ENCODE data around the gene PKIG.

The PKIG gene

DNA sequence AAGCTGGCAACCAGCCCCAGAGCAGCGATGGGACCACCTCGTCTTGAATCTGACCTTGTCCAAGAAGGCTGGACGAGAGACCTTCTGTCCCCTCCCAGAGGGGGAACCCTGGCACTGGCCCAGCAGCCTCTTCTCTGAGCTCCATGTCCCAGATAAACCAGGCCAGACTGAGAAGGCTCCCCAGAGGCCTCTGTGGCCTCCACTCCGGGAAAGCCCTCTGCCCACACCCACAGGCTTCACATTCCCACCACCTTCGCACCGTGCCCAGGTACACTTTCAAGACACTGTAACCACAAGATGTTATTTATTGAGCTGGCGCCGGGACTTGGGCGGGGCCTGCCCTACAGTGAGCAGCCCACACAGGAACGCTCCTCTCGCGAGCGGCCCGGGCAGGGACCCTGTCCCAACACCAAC is 35.9 kb downstream of the PKIG start:
- DNase-seq = no peak

DNA sequence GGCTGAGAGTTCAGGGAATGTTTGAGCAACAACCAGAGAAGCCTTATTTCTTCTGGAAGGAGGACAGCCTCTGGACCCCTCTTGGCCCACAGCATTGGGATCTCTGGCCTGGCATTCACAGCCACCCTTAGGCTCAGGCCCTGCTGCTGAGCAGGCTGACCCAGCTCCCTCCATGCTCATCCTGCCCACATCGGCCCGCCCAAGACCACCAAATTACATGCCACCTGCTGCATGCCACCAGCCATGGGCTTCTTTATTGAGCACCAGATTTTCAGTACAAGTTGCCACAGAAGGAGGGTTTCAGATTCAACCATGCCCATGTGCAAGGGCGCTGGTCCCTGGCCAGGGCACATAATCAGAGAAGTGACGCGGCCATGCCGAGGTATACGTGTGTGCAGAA is 36.9 kb downstream of the PKIG start:
- no peak for DNase-seq

DNA sequence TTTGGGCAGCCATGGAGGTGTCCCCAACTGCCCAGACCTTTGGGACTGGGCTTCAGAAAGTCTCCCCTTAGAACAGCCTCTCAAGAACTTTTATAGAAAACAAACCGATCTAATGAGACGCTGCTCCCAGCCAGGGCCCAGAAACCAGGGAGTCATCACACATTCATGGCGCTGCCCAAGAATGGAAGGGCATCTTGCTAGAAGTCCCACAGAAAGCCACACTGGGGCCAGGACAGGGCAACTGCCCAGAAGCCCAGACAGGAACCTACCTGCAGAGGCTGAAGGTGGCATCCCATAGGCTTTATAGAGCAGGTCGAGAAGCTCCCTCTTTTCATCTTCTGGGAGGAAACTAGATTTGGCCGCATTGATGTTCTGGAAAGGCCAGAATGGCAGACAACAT is 37.7 kb downstream of the PKIG start:
- DNase-seq = no peak

DNA sequence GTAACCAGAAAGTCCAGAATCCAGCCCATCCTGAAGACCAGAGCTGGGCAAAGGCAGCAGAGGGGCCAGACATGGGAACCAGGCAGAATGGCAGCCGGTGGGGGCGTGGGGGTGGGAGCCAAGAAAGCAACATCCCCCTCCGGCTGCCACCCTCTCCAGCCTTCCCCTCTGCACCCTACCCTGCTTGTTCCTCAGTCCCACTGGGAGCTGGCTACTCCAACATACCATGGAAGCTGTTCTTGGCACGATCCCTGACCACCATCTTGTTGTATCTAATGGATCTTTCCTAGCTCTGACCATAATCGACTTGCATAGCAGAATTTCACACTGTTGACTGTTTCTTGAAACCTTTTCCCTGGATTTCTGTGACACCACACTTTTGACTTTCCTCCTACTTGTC is 38.9 kb downstream of the PKIG start:
- no peak for DNase-seq

DNA sequence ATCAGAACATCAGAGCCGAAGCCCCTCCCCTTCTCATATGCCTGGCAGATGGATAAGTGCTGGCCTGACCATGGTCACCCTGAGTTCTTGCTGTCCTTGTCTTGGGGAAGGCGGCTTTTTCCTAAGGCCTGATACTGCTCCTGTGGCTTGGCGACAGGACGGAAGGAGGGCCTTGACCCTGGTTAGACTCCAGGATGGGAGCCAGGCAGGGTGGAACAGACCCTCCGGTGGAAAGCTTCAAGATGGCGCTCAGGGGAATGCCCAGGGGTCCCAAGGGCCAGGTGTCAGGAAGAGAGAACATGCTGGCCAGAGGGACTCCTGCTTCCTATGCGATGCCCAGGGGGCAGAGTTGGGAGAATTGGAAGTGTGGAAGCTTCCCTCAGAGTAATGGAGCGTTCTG is 39.6 kb downstream of the PKIG start:
- DNase-seq = no peak

DNA sequence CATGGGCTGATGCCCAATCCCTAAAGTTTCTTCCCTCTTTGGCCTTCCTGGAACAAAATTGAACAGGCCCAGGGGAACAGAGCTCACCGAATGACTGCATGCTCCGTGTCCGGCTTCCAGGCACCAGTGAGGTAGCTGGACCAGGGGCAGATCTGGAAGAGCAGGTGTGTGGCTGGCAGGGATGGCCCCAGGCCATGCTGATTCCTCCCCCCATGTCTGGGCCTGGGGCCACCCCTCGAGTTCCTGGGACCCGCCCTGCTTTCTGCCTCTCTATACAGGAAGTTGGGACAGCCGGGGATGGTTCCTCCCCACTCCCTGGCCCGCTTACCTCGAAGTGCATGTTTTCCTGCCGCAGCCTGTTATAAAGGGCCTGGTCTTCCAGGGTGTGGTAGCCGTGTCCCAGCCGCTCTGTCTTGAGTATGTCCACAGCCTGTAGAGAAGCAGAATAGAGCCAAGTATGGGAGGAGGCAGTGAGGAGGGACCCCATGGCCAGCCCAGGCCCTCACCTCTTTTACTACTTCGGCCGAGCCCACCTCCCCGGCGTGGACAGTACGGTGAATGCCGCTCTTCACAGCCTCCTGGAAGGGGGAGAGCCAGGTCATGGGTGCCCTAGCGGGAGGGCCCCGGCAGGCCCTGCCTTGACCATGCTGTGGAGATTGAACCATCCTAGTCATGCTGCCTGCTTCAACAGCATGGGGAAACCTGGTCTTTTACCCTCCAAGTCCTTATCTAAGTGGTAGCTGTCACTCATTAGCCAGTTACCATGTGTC is 40.3 kb downstream of the PKIG start:
- DNase-seq = no peak

DNA sequence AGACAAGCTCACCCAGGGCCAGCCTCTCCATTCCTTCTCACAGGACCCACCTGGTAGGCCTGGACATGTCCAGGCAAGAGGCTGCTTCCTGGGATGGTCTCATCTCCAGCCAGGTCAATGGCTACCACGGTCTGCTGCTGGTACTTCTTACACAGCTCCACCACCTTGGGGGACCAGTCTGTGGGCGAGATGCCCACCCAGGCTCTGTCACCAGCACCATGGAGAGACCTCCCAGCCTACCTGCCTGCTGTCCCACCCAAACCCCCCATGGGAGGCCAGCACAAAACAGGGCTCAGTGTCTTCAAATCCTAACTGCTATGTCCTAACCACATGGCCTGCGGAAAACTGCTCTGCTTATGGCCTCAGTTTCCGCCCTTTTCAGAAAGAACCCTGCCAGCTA is 41.8 kb downstream of the PKIG start:
- DNase-seq = no peak

DNA sequence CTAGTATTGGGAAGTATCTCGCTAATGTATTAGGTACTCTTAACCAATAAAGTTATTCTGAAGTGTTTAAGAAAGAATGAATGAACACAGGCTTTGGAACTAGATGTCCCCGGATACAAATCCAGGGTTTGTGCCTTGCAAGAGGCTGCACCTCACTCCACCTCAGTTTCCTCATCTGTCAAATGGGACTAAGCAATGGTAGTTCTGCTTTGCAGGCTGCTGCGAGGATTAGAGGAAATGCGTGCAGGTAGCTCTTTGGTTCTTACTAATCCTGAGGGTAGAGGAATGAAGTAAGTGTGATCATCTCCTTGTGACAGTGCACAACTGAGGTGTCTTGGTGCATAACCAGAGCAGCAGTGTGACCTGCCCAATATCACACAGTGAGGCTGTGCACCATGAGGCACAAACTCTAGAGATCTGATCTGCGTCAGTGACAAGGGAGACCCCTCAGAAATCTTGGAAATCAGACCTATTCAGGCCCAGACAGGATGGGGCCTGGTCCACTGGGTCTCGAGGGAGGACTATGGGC is 42.4 kb downstream of the PKIG start:
- DNase-seq = no peak

DNA sequence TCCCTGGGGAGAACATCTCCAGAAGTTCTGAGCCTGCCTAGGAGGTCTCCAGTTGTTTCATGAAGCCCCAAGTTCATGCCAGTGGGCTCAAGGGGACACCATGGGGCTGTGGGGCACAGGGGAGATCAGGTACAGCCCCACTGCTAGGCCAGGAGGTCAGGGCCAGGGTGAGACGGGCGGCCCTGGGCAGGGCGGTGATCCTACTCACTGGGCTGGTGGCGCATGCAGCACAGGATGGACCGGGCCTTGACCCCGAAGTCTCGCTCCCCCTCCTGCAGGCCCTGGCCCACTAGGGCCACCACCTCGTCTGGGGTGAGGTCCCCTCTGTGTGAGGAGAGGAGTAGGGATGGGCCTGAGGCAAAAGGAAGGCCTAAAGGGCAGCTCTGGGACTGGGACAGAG is 43.0 kb downstream of the PKIG start:
- DNase-seq = no peak

DNA sequence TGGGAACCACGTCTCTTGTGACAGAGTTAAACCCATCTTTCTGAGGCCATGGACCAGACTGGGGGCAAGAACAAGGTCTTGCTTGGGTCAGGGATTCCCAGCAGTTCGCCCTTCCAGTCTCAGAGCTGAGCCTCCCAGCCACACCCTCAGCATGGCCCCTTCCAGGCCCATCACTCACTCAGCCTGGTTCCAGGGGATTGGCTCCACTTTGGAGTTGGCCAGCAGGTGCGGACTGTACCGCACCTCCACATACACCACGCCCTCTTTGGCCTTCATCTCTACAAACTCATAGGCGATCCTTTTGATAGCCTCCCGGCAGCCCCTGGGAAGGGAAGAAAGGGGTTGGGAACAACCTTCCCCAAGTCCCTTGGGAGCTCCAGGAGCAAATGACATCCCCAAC is 43.9 kb downstream of the PKIG start:
- DNase-seq = no peak

DNA sequence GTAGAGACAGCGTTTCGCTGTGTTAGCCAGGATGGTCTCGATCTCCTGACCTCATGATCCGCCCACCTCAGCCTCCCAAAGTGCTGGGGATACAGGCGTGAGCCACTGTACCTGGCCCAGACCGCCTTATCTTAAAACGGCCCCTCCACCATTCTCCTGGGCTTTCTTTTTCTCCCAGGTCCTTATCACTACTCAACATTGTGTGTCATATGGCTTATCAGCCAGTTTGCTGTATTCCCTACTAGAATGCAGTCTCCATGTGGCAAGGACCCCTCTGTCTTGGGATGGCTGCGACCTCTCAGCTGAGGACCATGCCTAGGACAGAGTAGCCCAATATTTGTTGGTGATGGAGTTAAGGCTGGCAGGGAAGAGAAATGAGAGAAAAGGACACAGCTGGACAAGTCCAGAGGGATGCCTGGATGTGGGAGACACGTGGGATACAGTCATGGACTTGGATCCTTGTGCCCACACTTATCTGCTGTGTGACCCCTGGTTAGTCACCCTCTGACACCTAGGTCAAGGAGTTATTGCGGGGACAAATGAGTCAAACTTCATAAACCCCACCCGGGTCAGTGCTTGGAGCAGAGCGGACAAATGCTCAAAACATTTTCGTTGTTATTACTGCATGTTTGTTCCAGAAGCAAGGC is 45.1 kb downstream of the PKIG start:
- DNase-seq = no peak

DNA sequence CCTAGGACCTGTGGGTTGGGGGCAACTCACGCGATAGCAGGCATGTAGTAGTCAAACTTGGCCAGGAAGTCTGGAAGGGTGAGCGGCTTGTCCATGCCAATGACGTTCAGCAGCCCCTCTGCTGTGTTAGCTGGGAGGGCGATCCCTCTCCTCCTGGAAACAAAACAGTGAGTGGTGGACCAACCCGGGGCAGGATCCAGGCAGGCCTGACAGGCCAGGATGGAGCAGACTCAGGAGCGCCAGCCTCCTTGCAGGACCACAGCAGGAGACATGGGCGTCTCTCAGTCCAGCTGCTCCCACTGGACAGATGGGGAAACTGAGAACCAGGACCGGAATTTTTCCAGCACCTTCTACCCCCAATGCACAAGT is 46.6 kb downstream of the PKIG start:
- no peak for DNase-seq

DNA sequence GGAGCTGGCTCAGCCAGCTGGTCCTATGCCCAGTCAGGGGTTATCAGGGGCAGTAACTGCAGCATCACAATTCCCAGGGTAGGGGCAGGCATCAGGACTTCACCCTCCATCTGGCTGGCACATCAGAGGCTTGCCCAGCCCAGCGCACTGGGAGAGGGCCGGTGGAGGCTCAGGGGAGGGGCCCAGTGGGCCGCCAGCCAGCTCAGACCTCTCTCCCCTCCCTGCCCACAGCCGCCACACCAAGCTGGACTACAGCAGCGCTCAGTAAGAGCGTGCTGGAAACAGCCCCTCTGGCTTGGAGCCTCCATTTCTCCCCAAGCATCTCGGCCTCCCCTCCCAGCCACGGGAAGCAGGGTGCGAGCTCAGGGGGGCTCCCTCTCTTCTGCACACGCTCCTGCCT is 47.2 kb downstream of the PKIG start:
- no peak for DNase-seq

DNA sequence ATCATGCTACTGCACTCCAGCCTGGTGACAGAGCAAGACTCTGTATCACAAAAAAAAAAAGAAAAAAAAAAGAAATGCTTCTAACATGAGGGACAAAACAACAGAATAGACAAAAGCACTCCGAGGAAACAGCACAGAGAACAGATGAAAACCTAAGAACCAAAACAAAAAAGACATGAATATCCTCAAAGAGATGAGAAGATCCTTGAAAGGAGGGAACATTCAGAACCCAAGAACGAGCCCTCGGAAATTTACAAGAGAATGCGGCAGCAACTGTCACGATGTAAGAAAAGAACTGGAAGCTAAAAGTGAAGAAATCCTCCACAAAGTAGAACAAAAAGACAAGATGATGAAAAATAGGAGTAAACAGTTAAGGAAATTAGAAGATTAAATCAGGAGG is 47.9 kb downstream of the PKIG start:
- DNase-seq = no peak

DNA sequence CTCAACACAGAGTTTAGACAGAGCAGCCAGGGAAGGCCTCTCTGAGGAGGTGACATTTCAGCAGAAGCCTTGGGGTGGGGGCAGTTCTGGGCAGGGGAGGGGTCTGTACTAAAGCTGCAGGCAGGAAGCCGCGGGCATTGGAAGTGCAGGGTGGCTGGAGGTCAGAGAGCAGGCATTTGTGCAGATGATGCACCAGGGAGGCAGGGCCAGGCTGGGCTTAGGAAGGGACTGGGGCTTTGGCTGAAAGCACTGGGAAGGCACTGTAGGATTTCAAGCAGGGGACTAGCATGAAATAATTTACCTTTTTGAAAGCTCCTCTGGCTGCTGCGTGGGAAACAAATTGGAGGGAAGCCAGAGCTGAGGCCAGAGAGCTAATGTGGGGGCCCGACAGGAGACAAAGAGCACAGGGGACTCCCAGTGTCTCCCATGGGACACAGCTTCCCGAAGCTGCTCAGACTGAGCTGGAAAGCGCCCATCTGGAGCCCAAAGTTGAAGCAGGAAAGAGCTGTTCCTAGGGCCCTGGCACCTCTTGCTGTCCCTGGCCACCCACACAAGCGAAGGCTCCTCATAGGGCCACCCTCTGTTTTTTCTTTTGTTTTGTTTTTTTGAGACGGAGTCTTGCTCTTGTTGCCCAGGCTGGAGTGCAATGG is 49.8 kb downstream of the PKIG start:
- no peak for DNase-seq

DNA sequence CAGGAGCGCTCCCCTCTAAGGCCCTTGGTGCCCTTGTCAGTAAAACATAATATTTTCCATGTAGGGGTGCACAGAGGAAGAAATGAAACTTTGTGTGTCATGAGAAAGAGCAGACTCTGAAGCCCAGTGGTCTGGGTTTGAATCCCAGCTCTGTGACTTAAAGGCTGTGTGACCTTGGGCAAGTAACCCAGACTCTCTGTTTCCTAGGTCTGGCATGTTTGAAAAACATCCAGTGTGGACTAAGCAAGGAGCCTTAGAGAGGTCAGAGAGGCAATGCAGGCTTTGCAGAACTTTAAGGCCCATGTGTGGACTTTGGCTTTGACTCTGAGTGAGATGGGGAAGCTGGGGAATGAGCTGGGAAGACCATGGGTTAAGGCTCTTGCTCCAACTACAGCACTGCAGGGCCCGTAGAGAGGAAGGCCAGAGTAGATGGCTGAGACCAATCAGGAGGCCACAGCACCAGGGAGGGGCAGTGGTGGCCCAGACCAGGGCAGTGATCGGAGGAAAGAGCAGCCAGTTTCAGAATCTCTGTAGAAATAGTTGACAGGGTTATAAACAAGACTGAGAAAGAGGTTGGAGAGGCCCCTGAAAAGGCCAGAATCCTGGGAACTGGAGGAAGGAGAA is 50.9 kb downstream of the PKIG start:
- no peak for DNase-seq

DNA sequence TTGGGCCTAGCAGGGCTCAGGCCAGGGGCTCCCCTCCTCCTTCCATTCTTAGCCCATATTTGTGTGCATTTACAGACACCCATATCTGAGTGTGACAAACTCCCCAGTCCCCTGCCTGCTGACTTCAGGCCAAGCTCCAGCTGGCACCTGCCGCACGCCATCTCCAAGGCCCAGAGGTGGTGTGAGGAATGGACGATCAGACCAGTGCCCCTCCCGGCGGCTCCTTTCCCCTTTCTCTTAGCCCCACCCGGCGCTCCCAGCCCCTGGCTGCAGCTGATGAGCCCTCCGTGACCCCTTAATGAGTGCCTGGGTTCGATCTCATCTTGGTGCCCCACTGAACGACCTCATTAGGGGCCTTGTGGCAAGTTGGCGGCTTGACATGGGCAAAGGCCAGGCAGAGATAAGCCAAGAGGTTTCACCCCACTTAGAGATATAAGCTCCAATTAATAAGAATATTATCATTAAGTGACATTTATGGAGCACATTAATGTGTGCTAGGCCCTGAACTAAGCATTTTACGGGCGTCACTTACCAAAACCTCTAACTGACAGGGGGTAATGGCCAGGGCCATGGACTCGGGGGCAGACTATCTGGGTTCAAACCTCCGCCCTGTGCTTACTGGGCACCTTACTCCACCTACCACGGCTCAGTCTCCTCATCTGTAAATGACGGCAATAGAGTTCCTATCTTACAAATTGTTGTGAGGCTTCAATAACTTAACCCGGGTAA is 51.7 kb downstream of the PKIG start:
- no peak for DNase-seq

DNA sequence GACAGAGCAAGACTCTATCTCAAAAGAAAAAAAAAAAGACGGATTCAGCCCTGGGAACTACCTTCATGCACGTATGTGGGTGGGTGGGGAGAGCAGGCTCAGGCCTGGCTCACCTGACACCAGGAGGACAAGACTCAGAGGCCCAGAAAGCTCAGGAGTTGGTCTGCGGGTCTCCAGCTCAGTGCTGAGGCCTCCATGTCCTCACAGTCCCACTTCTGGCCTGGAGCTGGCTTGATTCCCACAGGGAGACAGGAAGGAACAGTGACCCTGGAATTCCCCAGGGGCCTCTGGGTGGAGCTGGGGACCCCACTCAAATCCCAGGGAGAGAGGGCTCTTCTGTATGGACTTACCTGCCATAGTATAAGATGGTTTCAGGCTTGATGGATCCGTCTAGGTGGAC is 53.5 kb downstream of the PKIG start:
- no peak for DNase-seq

DNA sequence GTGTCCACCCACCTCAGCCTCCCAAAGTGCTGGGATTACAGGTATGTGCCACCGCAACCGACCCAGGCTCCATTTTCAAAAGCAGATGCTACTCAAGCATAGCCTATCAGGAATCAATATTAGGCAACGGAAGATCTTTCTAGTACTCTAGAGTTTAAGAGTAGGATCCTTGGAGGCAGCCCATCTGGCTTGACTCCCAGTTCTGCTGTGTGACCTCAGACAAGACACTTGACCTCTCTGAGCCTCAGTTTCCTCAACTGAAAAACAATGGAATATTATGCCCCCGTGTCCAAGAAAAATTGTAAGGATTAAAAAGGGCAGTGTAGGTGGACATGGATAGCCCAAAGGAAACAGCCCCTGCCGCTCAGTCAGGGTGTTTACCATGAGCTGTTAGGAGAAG is 54.7 kb downstream of the PKIG start:
- no peak for DNase-seq

DNA sequence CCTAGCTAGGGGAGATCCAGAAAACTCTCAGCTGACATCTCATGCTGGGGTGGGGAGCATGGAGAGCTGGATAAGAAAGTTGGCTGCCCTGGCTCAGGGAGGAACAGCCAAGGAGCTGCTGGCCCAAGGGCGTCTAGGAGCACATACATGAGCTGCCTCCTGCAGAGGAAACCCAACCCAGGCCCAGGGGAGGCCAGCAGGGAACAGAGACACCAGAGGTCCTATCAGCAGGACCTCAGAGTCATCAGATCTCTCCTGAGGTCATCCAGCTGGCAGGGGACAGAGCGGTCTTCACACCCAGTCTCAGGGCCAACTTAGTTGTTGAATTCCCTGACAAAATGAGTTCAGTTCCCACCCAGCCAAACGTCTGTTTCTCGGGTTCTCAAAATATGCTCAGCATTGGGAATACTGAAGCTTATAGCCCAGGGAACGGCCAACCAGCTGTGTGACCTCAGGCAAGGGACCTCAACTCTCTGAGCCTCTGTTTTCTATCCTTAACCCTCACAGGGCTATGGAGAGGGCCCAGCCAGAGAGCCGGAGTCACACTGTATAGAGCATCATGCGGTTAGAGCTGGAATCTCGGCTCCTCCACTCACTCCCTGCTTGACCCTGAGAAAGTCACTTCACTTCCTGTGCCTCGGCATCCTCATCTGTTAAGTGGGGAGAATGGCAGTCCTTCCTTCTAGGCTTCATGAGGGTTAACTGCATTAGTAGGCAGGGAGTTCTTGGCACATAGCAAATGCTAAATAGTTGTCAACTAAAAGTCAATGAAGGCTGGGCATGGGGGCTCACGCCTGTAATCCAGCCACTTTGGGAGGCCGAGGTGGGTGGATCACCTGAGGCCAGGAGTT is 55.4 kb downstream of the PKIG start:
- no peak for DNase-seq

DNA sequence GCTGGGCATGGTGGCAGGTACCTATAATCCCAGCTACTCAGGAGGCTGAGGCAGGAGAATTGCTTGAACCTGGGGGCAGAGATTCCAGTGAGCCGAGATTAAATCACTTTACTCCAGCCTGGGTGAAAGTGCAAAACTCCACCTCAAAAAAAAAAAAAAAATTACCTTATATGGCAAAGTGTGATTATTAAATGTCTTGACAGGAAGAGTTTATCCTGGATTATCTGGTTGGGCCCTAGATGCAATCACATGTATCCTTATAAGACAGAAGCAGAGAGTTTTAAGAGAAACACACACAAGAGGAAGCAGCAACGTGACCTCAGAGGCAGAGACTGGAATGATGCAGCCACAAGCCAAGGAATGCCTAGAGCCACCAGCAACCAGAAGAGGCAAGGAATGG is 58.1 kb downstream of the PKIG start:
- DNase-seq = no peak

DNA sequence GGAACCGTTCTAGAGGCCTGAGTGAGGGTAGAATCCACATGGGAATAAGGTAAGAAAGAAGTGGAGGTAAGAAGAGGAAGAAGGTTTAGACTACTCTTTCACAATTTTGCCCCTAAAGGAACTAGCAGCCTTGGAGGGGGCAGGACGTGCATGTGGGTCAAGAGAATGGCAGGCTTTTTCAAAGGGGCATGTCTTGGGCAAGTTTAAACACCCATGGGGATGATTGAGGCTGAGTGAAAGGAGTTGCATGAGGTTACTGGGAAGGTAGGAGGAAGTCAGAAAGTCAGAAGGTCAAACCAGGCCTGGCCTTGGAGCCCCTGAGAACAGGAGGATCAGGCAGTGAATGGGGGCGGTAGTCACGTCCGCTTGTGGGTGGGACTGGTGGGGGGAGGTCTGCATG is 58.9 kb downstream of the PKIG start:
- no peak for DNase-seq

Measured in right kidney (tissue), 1 donor.